Upper lobe of right lung (tissue), 1 donor: ENCODE results near the gene DUSP12. TPM values are rescaled to one million over a fixed set of nuclear protein-coding genes. Genes with fewer than 3 reads are reported as not detected.

Source experiments
- ATAC-seq: fragments of 200-7000 bp; cut with Tn5 transposase; one replicate; pipeline ENCODE4 v1.9.1; 2020; ENCODE audit warnings: mild to moderate bottlenecking, moderate library complexity
- DNase-seq: peaks from one replicate; pipeline ENCODE4 v3.0.0-alpha.2; 2020
- H3K27ac ChIP-seq: fragments of 200-600 bp; one replicate; pipeline ENCODE4 v1.8.0; 2022
- H3K27me3 ChIP-seq: fragments of 200-600 bp; one replicate; pipeline ENCODE4 v1.8.0; 2022; ENCODE audit warnings: mild to moderate bottlenecking
- H3K36me3 ChIP-seq: fragments of 200-600 bp; one replicate; pipeline ENCODE4 v1.8.0; 2022
- H3K4me1 ChIP-seq: fragments of 200-600 bp; one replicate; pipeline ENCODE4 v1.8.0; 2022
- H3K4me3 ChIP-seq: fragments of 200-600 bp; one replicate; pipeline ENCODE4 v1.8.0; 2022; ENCODE audit warnings: mild to moderate bottlenecking
- H3K9me3 ChIP-seq: fragments of 200-600 bp; one replicate; pipeline ENCODE4 v1.8.0; 2022
- intact Hi-C: fragments of 100-400 bp; cut with DNase I; formaldehyde crosslinking; loops from one replicate; pipeline ENCODE4 v1.11.0; 2022
- total RNA-seq: library from RNA; stranded (reverse); fragmentation: NEBNext Ultra II Directional; extraction: Animal tissue kit (Norgen Biotek cat#: 25700); gene quantifications from one replicate; pipeline ENCODE4 v1.2.1, GENCODE V29; 2021
- TF ChIP-seq, protein P1 (sequence below): fragments of 200-600 bp; IDR thresholded peaks from one replicate; pipeline ENCODE4 v1.8.0; 2022; ENCODE audit warnings: antibody characterized with exemption
- donor health status: DM: no; HTN: yes; CAD: no; lungs with severe emphysema.

DUSP12 gene
- total RNA-seq, 1 donor from 2014 or later = 19.3 TPM

DNA sequence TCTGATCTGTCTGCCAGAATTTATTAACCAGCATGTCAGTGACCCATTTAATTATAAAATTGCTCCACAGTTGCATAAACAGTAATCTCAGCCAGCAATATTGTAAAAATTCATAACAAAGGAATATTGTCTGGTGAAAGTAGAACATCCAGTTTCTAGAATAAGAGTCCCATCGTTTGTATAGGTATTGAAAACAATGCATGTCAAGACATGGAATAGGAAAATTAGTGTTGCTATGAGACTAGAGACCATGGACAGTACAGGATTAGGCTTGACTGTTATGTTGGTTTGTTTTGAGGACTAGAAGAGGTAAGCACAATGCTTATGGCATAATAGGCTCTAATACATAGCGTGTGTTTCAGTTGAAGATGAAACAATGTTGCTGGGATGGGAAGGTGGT is 53.6 kb downstream of the DUSP12 start:
- no peak for ATAC-seq
- TF ChIP-seq, protein P1, sequence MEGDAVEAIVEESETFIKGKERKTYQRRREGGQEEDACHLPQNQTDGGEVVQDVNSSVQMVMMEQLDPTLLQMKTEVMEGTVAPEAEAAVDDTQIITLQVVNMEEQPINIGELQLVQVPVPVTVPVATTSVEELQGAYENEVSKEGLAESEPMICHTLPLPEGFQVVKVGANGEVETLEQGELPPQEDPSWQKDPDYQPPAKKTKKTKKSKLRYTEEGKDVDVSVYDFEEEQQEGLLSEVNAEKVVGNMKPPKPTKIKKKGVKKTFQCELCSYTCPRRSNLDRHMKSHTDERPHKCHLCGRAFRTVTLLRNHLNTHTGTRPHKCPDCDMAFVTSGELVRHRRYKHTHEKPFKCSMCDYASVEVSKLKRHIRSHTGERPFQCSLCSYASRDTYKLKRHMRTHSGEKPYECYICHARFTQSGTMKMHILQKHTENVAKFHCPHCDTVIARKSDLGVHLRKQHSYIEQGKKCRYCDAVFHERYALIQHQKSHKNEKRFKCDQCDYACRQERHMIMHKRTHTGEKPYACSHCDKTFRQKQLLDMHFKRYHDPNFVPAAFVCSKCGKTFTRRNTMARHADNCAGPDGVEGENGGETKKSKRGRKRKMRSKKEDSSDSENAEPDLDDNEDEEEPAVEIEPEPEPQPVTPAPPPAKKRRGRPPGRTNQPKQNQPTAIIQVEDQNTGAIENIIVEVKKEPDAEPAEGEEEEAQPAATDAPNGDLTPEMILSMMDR = no peak
- intact Hi-C loops = no loop called here
- Histone ChIP-seq H3K36me3 (peaks cover 29% of the 10 kb centered on the region), H3K27ac (no peak overlapping the region), H3K9me3 (no peaks in the 10 kb centered on the region), H3K4me1 (no peaks in the 10 kb centered on the region), H3K27me3 (no peaks in the 10 kb centered on the region), H3K4me3 (no peak overlapping the region)
- no peak for DNase-seq

DNA sequence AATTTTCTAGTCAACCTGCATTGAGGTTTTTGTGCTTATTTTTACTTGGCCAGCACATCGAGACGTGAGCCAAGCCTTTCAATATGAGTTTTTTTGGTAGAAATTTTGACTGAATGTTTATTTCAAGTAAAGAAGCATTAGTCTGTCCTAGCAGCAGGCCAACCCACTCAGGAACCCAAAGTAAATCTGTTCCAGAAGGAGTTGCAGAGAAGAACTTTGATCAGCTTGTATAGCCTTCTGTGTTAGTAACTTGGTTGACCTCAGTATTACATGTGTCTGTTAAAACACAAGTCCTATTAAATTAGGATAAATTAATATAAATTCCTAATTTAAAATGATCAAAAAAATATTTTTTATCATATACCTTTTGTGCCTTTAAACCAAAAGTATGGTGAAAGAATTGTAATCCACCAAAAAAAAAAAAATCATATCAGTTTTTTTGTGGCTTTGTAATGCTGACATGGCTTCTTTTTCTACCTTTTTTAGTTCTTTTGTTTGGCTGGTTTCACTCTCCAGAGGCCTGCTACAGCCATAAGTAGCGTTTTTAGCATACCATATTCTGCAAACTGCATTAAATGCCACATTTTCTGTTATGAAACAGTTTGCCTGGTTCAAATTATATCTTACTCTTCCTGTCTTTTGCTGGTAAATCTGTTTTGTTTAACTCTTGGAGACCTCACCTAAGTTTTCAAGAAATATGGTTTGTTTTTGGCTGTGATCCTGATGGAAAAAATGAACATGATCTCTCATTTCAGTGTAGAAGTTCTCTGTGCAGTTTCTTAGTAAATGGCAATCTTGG is 56.0 kb downstream of the DUSP12 start:
- H3K27ac ChIP-seq = no peak overlapping the region
- no peaks in the 10 kb centered on the region for H3K4me1 ChIP-seq
- no peaks in the 10 kb centered on the region for H3K9me3 ChIP-seq
- intact Hi-C loops = no loop called here
- ATAC-seq (no peak), DNase-seq (no peak)
- peaks cover 7% of the 10 kb centered on the region for H3K36me3 ChIP-seq
- H3K4me3 ChIP-seq = no peak overlapping the region
- H3K27me3 ChIP-seq = no peaks in the 10 kb centered on the region
- TF ChIP-seq, protein P1 = no peak

Other genes starting within 250 kb of the DUSP12 start
- gene FCGR2A, start 244.3 kb upstream of the DUSP12 start, total RNA-seq = 140 TPM
- gene HSPA6, start 225.2 kb upstream of the DUSP12 start, total RNA-seq = 10.9 TPM
- gene FCGR3A, start 200.0 kb upstream of the DUSP12 start, total RNA-seq = 112 TPM
- gene FCGR3B, start 118.6 kb upstream of the DUSP12 start, total RNA-seq = 18.9 TPM
- 30.7 TPM for gene FCGR2B, start 86.6 kb upstream of the DUSP12 start, total RNA-seq
- 0.32 TPM for gene FCRLA, start 42.6 kb upstream of the DUSP12 start, total RNA-seq
- 2.0 TPM for gene FCRLB, start 28.2 kb upstream of the DUSP12 start, total RNA-seq
- 32.0 TPM for gene ATF6, start 16.5 kb downstream of the DUSP12 start, total RNA-seq